Subcutaneous preadipocyte (primary cell): Measurements from ENCODE around the gene HSPBP1. TPM values are rescaled to one million over a fixed set of nuclear protein-coding genes. Genes with fewer than 3 reads are reported as not detected.

Source experiments
- small RNA-seq: library from RNA; depleted of rRNA; stranded (forward); fragments of <200 nt; gene quantifications from one replicate; pipeline ENCODE3, GENCODE V24; 2012
- total RNA-seq: library from RNA; depleted of rRNA; stranded (reverse); fragments of >200 nt; gene quantifications from 2 replicates; pipeline ENCODE4 v1.2.3, GENCODE V29; 2012

HSPBP1 gene
- total RNA-seq, result 36.6 and 38.9 TPM in 2 replicates

GRCh38 chr19:55279770-55280643, at the start of gene HSPBP1:
Gene HSPBP1 (minus strand): TSS chr19:55280110. CDS start chr19:55279608, 502 bp downstream.

GRCh38 chr19:55325172-55325571, 45.3 kb upstream of the HSPBP1 start, which contains the start of gene TMEM150B:
Gene TMEM150B (minus strand): TSS chr19:55325341. CDS start chr19:55321036, 4,305 bp downstream.

GRCh38 chr19:55283548-55284377, 3.9 kb upstream of the HSPBP1 start, which contains the start of gene BRSK1:
Gene BRSK1 (plus strand): TSS chr19:55283997. CDS start chr19:55284443, 446 bp downstream.

GRCh38 chr19:55258828-55259539, 20.9 kb downstream of the HSPBP1 start, which contains the start of gene PPP6R1:
Gene PPP6R1 (minus strand): TSS chr19:55259017. CDS start chr19:55247103, 11,914 bp downstream.

GRCh38 chr19:55228403-55229031, 51.4 kb downstream of the HSPBP1 start, which contains the start of gene TMEM86B:
Gene TMEM86B (minus strand): TSS chr19:55228763. CDS start chr19:55228741, 22 bp downstream.

Small RNA genes within 50 kb of the gene (small RNA-seq; reads per million reads assigned to genes)
- gene MIR6802 (0.11 reads per million), gene MIR6803 (not detected), gene MIR6804 (0.08 reads per million)

Other genes with a start within 250 kb of the HSPBP1 start
- gene GP6, start 241.8 kb downstream of the HSPBP1 start, total RNA-seq, result not detected in 2 replicates
- gene RDH13, start 217.0 kb downstream of the HSPBP1 start, total RNA-seq, result 11.0 and 14.3 TPM in 2 replicates
- 0.98 TPM in 1 of 2 replicates, not detected in the other for gene EPS8L1, start 204.2 kb downstream of the HSPBP1 start, total RNA-seq
- gene PPP1R12C, start 162.5 kb downstream of the HSPBP1 start, total RNA-seq, result 39.3 and 55.1 TPM in 2 replicates
- gene TNNT1, start 130.9 kb downstream of the HSPBP1 start, total RNA-seq, result 0.73 and 2.9 TPM in 2 replicates
- 0.37 TPM in 1 of 2 replicates, not detected in the other for gene TNNI3, start 122.4 kb downstream of the HSPBP1 start, total RNA-seq
- 0.59 and 1.5 TPM in 2 replicates for gene DNAAF3, start 113.5 kb downstream of the HSPBP1 start, total RNA-seq
- gene SYT5, start 99.8 kb downstream of the HSPBP1 start, total RNA-seq, result 0.39 and 1.1 TPM in 2 replicates
- 5.3 and 11.4 TPM in 2 replicates for gene PTPRH, start 70.6 kb downstream of the HSPBP1 start, total RNA-seq
- 0.73 and 2.3 TPM in 2 replicates for gene TMEM86B, start 51.3 kb downstream of the HSPBP1 start, total RNA-seq
- 32.3 and 44.8 TPM in 2 replicates for gene PPP6R1, start 21.1 kb downstream of the HSPBP1 start, total RNA-seq
- 0.59 and 1.8 TPM in 2 replicates for gene BRSK1, start 3.9 kb upstream of the HSPBP1 start, total RNA-seq
- gene TMEM150B, start 45.2 kb upstream of the HSPBP1 start, total RNA-seq, result not detected in 2 replicates
- 6.6 and 7.6 TPM in 2 replicates for gene KMT5C, start 59.8 kb upstream of the HSPBP1 start, total RNA-seq
- gene COX6B2, start 74.6 kb upstream of the HSPBP1 start, total RNA-seq, result not detected in 2 replicates
- gene GARIN5B, start 83.2 kb upstream of the HSPBP1 start, total RNA-seq, result not detected in 2 replicates
- 0.37 and 1.6 TPM in 2 replicates for gene IL11, start 90.4 kb upstream of the HSPBP1 start, total RNA-seq
- not detected in 2 replicates for gene TMEM190, start 96.7 kb upstream of the HSPBP1 start, total RNA-seq
- not detected in 2 replicates for gene TMEM238, start 104.2 kb upstream of the HSPBP1 start, total RNA-seq
- gene RPL28, start 105.8 kb upstream of the HSPBP1 start, total RNA-seq, result 171 and 427 TPM in 2 replicates
- gene UBE2S, start 127.7 kb upstream of the HSPBP1 start, total RNA-seq, result 72.0 and 185 TPM in 2 replicates
- gene SHISA7, start 163.2 kb upstream of the HSPBP1 start, total RNA-seq, result not detected in 2 replicates
- gene ISOC2, start 181.5 kb upstream of the HSPBP1 start, total RNA-seq, result 83.0 and 83.9 TPM in 2 replicates
- gene C19orf85, start 184.6 kb upstream of the HSPBP1 start, total RNA-seq, result not detected in 2 replicates
- gene ZNF628, start 196.5 kb upstream of the HSPBP1 start, total RNA-seq, result 2.6 and 2.7 TPM in 2 replicates
- gene NAT14, start 205.1 kb upstream of the HSPBP1 start, total RNA-seq, result 9.9 and 10.0 TPM in 2 replicates
- gene SSC5D, start 208.3 kb upstream of the HSPBP1 start, total RNA-seq, result 9.2 and 14.7 TPM in 2 replicates